HG03108 (cell line): ENCODE data around the gene C1orf167.

Experiments
- ATAC-seq: cut with Tn5 transposase; IDR thresholded peaks from one replicate; pipeline ENCODE4 v1.9.1; 2021; ENCODE audit warnings: moderate library complexity; ENCODE audit not compliant: unreplicated experiment

C1orf167 gene

GRCh38 chr1:11833497-11833896 is 71.5 kb downstream of the C1orf167 start:
- ATAC-seq = no peak

- no peak for ATAC-seq
Observed at GRCh38 chr1:11833900-11834299, 71.9 kb downstream of the C1orf167 start.

DNA sequence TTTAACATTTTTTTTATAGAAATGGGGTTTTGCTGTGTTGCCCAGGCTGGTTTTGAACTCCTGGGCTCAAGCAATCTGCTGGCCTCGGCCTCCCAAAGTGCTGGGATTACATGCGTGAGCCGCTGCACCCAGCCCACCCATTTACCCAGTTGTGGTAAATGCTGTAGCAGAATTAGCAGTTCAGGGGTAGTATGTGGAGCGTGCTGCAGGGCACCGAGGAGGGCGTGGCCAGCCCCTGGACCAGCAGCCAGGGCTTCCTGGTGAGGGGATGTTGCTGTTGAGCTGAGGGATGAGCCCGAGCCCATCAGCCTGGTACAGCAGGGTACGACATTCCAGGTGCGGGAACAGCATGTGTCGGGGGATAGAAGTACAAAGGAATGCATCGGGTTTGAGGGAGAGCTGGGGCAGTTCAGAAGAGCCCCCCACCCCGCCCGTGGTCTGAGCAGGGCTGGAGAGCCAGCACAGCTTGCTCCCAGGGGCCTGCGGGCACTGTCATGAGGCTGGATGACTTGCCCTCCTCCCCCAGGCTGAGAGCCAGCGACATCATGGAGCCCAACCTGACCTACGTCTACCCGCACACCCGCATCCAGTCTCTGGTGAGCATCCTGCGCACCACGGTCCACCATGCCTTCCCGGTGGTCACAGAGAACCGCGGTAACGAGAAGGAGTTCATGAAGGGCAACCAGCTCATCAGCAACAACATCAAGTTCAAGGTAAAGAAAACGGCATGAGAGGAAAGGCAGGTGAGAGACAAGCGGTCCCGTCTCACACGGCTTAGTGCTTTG is 73.6 kb downstream of the C1orf167 start:
- ATAC-seq = no peak

GRCh38 chr1:11836955-11837766 is 75.2 kb downstream of the C1orf167 start:
- no peak for ATAC-seq

GRCh38 chr1:11837767-11838348 is 75.9 kb downstream of the C1orf167 start:
- ATAC-seq = no peak

GRCh38 chr1:11838349-11839272 is 76.6 kb downstream of the C1orf167 start:
- ATAC-seq = no peak
